K562 (cell line): ENCODE results near the gene SPATC1L. TPM values are rescaled to one million over a fixed set of nuclear protein-coding genes. Genes with fewer than 3 reads are reported as not detected.

Experiments
- ATAC-seq: fragments of 200-7000 bp; cut with Tn5 transposase; 3 replicates; pipeline ENCODE4 v1.9.1; 2020; ENCODE audit warnings: moderate library complexity
- BruUV-seq: library from RNA; stranded (reverse); fragments of 400-500 nt; replicated peaks from 2 replicates; lab custom pipeline; 2021; lab: Mats Ljungman, UMichigan
- CTCF ChIA-PET: fragments of 300-600 bp; formaldehyde crosslinking; extraction: SDS; loops from one replicate; lab custom pipeline; 2021; ENCODE audit warnings: low intra/inter-chr PET ratio; lab: Yijun Ruan, JAX
- POLR2A ChIA-PET: fragments of 300-600, 350-650 bp; sonication (Branson Sonifier 250); formaldehyde crosslinking; extraction: SDS; loops from one replicate; lab custom pipeline; 2021; ENCODE audit warnings: antibody characterized with exemption, inconsistent platforms; lab: Yijun Ruan, JAX
- DNase-seq, 4 experiments: peaks; one replicate each; pipeline versions ENCODE4 v3.0.0 to v3.0.0-alpha.2; 2011 to 2018; ENCODE audit warnings: low spot score in 3 of 4, mixed read lengths in 3 of 4; ENCODE audit errors: extremely low read depth in 1 of 4
- FAIRE-seq: peaks from 2 replicates; lab custom pipeline; 2011; peaks lifted over from hg19 to GRCh38; lab: Jason Lieb, UNC
- H2AFZ ChIP-seq: 2 replicates; pipeline ENCODE4 v1.6.0; 2011; ENCODE audit warnings: low read depth, low read length, control low read depth, inconsistent platforms
- H3K27ac ChIP-seq: fragments of 200-600 bp; 3 replicates; pipeline ENCODE4 v1.8.0; 2011; ENCODE audit warnings: low read depth, mild to moderate bottlenecking, control low read depth, inconsistent platforms, low read length, moderate library complexity, mixed read lengths; ENCODE audit errors: extremely low read depth
- H3K27me3 ChIP-seq, 2 experiments: fragments of 300-600 bp in 1 of 2; 2 replicates in 1 of 2; 3 replicates in 1 of 2; pipeline versions ENCODE4 v1.6.0 to v1.8.0; 2011; ENCODE audit warnings: inconsistent platforms in 2 of 2, low read length in 2 of 2, mild to moderate bottlenecking in 1 of 2, mixed read lengths in 1 of 2, moderate library complexity in 1 of 2; ENCODE audit not compliant: control insufficient read depth in 2 of 2, insufficient read depth in 2 of 2
- H3K36me3 ChIP-seq: fragments of 300-600 bp; 3 replicates; pipeline ENCODE4 v1.8.0; 2011; ENCODE audit warnings: mild to moderate bottlenecking, low read length, inconsistent platforms; ENCODE audit not compliant: control insufficient read depth, insufficient read depth
- H3K4me1 ChIP-seq, 2 experiments: fragments of 200-600 bp in 1 of 2; replicated peaks in 1 of 2; 2 replicates in 1 of 2; 3 replicates in 1 of 2; pipeline versions ENCODE4 v1.5.1 to v1.8.0; 2011; ENCODE audit warnings: inconsistent platforms in 2 of 2, low read length in 2 of 2, mild to moderate bottlenecking in 1 of 2, mixed read lengths in 1 of 2, moderate library complexity in 1 of 2; ENCODE audit not compliant: control insufficient read depth in 2 of 2, insufficient read depth in 2 of 2
- H3K4me2 ChIP-seq: 2 replicates; pipeline ENCODE4 v1.6.1; 2011; ENCODE audit warnings: low read length, control low read depth, inconsistent platforms, mixed read lengths; ENCODE audit not compliant: insufficient read depth
- H3K4me3 ChIP-seq: fragments of 200-600 bp; sonication (generic), shearing (Covaris generic); 2 replicates; pipeline ENCODE4 v1.5.1; 2016; ENCODE audit warnings: control low read depth, inconsistent platforms
- H3K79me2 ChIP-seq: fragments of 200-600 bp; 3 replicates; pipeline ENCODE4 v1.8.0; 2011; ENCODE audit warnings: low read length, inconsistent platforms; ENCODE audit not compliant: control insufficient read depth, insufficient read depth
- H3K9ac ChIP-seq, 2 experiments: 2 replicates each; pipeline versions ENCODE4 v1.6.0 to v1.6.1; 2011; ENCODE audit warnings: low read depth in 2 of 2, low read length in 2 of 2, control low read depth in 1 of 2, inconsistent platforms in 1 of 2, mild to moderate bottlenecking in 1 of 2, mixed read lengths in 1 of 2; ENCODE audit not compliant: insufficient read depth in 1 of 2
- H3K9me1 ChIP-seq: one replicate; pipeline ENCODE4 v1.6.0; 2011; ENCODE audit warnings: inconsistent platforms, mild to moderate bottlenecking, low read length, moderate library complexity; ENCODE audit not compliant: control insufficient read depth, insufficient read depth
- H3K9me3 ChIP-seq: replicated peaks from 2 replicates; pipeline ENCODE4 v1.5.1; 2011; ENCODE audit warnings: low read depth, low read length, inconsistent platforms; ENCODE audit not compliant: control insufficient read depth, insufficient read depth
- H4K20me1 ChIP-seq: replicated peaks from 2 replicates; pipeline ENCODE4 v1.6.1; 2011; ENCODE audit warnings: low read length, inconsistent platforms, mixed read lengths; ENCODE audit not compliant: control insufficient read depth, insufficient read depth
- FOXA3 ChIP-seq, 2 experiments: fragments of 450-650 bp in 1 of 2; sonication (generic) in 1 of 2; formaldehyde crosslinking; IDR thresholded peaks in 1 of 2; conservative IDR thresholded peaks in 1 of 2; 2 replicates each; pipeline versions ENCODE4 v1.4.0 to v1.8.0; 2020 to 2022; ENCODE audit warnings: mild to moderate bottlenecking in 2 of 2, missing genetic modification reagents in 1 of 2
- FOXJ2 ChIP-seq: fragments of 200-800 bp; sonication (Bioruptor generic); IDR thresholded peaks from 2 replicates; pipeline ENCODE4 v1.6.1; 2016; ENCODE audit warnings: missing genetic modification characterization, missing compliant biosample characterization
- FOXO4 ChIP-seq: fragments of 450-650 bp; formaldehyde crosslinking; IDR thresholded peaks from 2 replicates; pipeline ENCODE4 v1.4.0; 2020; ENCODE audit warnings: mild to moderate bottlenecking, moderate library complexity
- GTF2F1 ChIP-seq: IDR thresholded peaks from 2 replicates; pipeline ENCODE4 v1.6.1; 2011; ENCODE audit warnings: low read depth, low read length, improper control_type of control experiment
- HMG20A ChIP-seq: fragments of 450-650 bp; formaldehyde crosslinking; conservative IDR thresholded peaks from 2 replicates; pipeline ENCODE4 v1.4.0; 2020; ENCODE audit warnings: mild to moderate bottlenecking, mixed read lengths
- NKRF ChIP-seq: fragments of 450-650 bp; IDR thresholded peaks from 2 replicates; pipeline ENCODE4 v1.6.1; 2016; ENCODE audit warnings: borderline replicate concordance
- NR2F6 ChIP-seq: fragments of 450-650 bp; formaldehyde crosslinking; IDR thresholded peaks from 2 replicates; pipeline ENCODE4 v1.4.0; 2020; ENCODE audit warnings: mild to moderate bottlenecking
- PREB ChIP-seq: sonication (generic); formaldehyde crosslinking; IDR thresholded peaks from 2 replicates; pipeline ENCODE4 v1.8.1; 2023; ENCODE audit warnings: mild to moderate bottlenecking, missing genetic modification reagents
- PRPF4 ChIP-seq: fragments of 200-400 bp; formaldehyde crosslinking; IDR thresholded peaks from one replicate; pipeline ENCODE4 v1.6.1; 2017; ENCODE audit warnings: low read length, low read depth, mild to moderate bottlenecking; ENCODE audit not compliant: insufficient read depth, poor library complexity, severe bottlenecking
- SLC30A9 ChIP-seq: fragments of 250-450 bp; sonication (Bioruptor Pico); IDR thresholded peaks from 2 replicates; pipeline ENCODE4 v1.8.0; 2022; ENCODE audit warnings: mild to moderate bottlenecking, moderate library complexity
- SMC3 ChIP-seq: conservative IDR thresholded peaks from 2 replicates; pipeline ENCODE4 v1.6.1; 2011; ENCODE audit warnings: low read depth, low read length, improper control_type of control experiment; ENCODE audit not compliant: insufficient read depth
- SRSF1 ChIP-seq: fragments of 200-400 bp; formaldehyde crosslinking; IDR thresholded peaks from 2 replicates; pipeline ENCODE4 v1.6.1; 2017; ENCODE audit warnings: mild to moderate bottlenecking, low read depth, low read length, moderate library complexity
- ZEB2 ChIP-seq: fragments of 450-650 bp; IDR thresholded peaks from 2 replicates; pipeline ENCODE4 v1.6.1; 2016
- ZNF347 ChIP-seq: fragments of 450-650 bp; formaldehyde crosslinking; IDR thresholded peaks from 2 replicates; pipeline ENCODE4 v1.4.0; 2020; ENCODE audit warnings: low read depth, mild to moderate bottlenecking, moderate library complexity
- ZNF512 ChIP-seq: IDR thresholded peaks from 2 replicates; pipeline ENCODE4 v1.6.1; 2016; ENCODE audit warnings: missing genetic modification characterization, missing compliant biosample characterization
- WGBS: fragments of 100-300 bp; shearing (Covaris generic); methylation state at CpG from one replicate; pipeline ENCODE4 v1.1.6; 2016; ENCODE audit warnings: low coverage, mixed read lengths; ENCODE audit not compliant: insufficient coverage; ENCODE audit errors: missing lambda C conversion rate; 5-methylcytosine and 5-hydroxymethylcytosine counted together
- in situ Hi-C: fragments of 300-500 bp; cut with MboI; formaldehyde crosslinking; loops from 4 replicates; pipeline ENCODE4 v1.15.0; 2018; ENCODE audit warnings: inconsistent platforms, mixed read lengths
- intact Hi-C: fragments of 100-400 bp; cut with micrococcal nuclease; formaldehyde crosslinking; loops from 2 replicates; pipeline ENCODE4 v1.14.2; 2022
- polyA plus RNA-seq, 8 experiments: library from polyadenylated mRNA; depleted of rRNA in 4 of 8; stranded (reverse) in 5 of 8; unstranded in 3 of 8; fragments of >200 nt; fragmentation: Nextera tagmentation in 2 of 8; fragmentation: Illumina TruSeq in 1 of 8; extraction: Ambion mirVana in 2 of 8; extraction: Trizol in 1 of 8; gene quantifications; 2 replicates each; pipeline versions ENCODE4 v1.2.1 to v1.2.3, GENCODE V29; 2011 to 2014; ENCODE audit warnings: inconsistent platforms in 1 of 8, missing spikeins in 1 of 8
- total RNA-seq, 7 experiments: library from RNA; depleted of rRNA in 6 of 7; stranded (reverse); fragments of >200 nt in 6 of 7; fragmentation: Illumina TruSeq in 2 of 7; extraction: Trizol in 2 of 7; gene quantifications; 2 replicates each; pipeline versions ENCODE4 v1.2.1 to v1.2.3, GENCODE V29; 2011 to 2021; ENCODE audit warnings: low replicate concordance in 1 of 7

SPATC1L gene
- total and polyA plus RNA-seq, 9 of the 15 experiments (the other 6 are each of a cell fraction or from before 2014, with no cell fraction given) = 0.14 to 121 (median 34.0) TPM; not detected in 1

GRCh38 chr21:46160907-46161632 lies 23.2 kb downstream of the SPATC1L start:
- DNase-seq (no peak), ATAC-seq (no peak), FAIRE-seq (no peak)
- in situ Hi-C loops = no loop called here
- H2AFZ ChIP-seq = no peak overlapping the region
- H4K20me1 ChIP-seq = no peaks in the 10 kb centered on the region
- peaks cover 15% of the 10 kb centered on the region for H3K9me3 ChIP-seq
- 0 out of 3 replicates have a peak, but pooled peaks cover 7% of the 10 kb centered on the region for H3K79me2 ChIP-seq
- H3K9me1 ChIP-seq = no peaks in the 10 kb centered on the region
- no peak overlapping the region for H3K9ac ChIP-seq
- intact Hi-C loops = no loop called here
- H3K4me1 ChIP-seq = peaks cover 0 to 26% of the 10 kb centered on the region in 2 experiments; a peak in 3 of 5 replicates
- WGBS = 100% methylated on average over 16 of the region's 72 CpGs
- H3K4me2 ChIP-seq = no peak overlapping the region
- BruUV-seq = TSS peak; percentile 47
- H3K27ac ChIP-seq = peak overlapping the region; percentile 55; the same call in 1 of the 3 replicates
- ChIA-PET CTCF (interaction anchor here (0.5 kb wide), 1 partner anchor 91 kb away, joined by 4 read pairs; no protein-coding TSS in a partner anchor), POLR2A (interaction anchor here (0.6 kb wide), 1 partner anchor 12 kb away, joined by 3 read pairs; no protein-coding TSS in a partner anchor)
- H3K4me3 ChIP-seq = no peak overlapping the region
- H3K36me3 ChIP-seq = peaks cover 62% of the 10 kb centered on the region; the same call in 2 of the 3 replicates
- H3K27me3 ChIP-seq = no peaks in the 10 kb centered on the region
- TF ChIP-seq NR2F6 (CRISPR knock-in tag) (no peak), GTF2F1 (no peak), ZNF512 (tag) (no peak), FOXJ2 (tag) (no peak), ZEB2 (no peak), NKRF (no peak), SRSF1 (no peak), SLC30A9 (CRISPR knock-in tag) (no peak), HMG20A (CRISPR knock-in tag) (no peak), FOXO4 (CRISPR knock-in tag) (no peak), FOXA3 (CRISPR knock-in tag; conservative IDR thresholded peaks at IDR 0.05 in 1 of 2, IDR thresholded peaks at IDR 0.05 in 1 of 2) (no peak), ZNF347 (CRISPR knock-in tag) (no peak), SMC3 (no peak), PRPF4 (peak; percentile 39), PREB (CRISPR knock-in tag) (no peak)
